NB4 (cell line): ENCODE data around the gene POLRMT.

Experiments
- POLR2A ChIP-seq: IDR thresholded peaks from 2 replicates; pipeline ENCODE4 v1.6.1; 2011; ENCODE audit warnings: mild to moderate bottlenecking; ENCODE audit not compliant: insufficient read length; ENCODE audit errors: extremely low read depth
- TF ChIP-seq, protein P1 (sequence below): IDR thresholded peaks from one replicate; pipeline ENCODE4 v1.5.1; 2012; ENCODE audit warnings: low read depth, low read length
- TF ChIP-seq, protein P2 (sequence below): IDR thresholded peaks from 2 replicates; pipeline ENCODE4 v1.6.1; 2011; ENCODE audit warnings: low read depth, low read length

DNA sequence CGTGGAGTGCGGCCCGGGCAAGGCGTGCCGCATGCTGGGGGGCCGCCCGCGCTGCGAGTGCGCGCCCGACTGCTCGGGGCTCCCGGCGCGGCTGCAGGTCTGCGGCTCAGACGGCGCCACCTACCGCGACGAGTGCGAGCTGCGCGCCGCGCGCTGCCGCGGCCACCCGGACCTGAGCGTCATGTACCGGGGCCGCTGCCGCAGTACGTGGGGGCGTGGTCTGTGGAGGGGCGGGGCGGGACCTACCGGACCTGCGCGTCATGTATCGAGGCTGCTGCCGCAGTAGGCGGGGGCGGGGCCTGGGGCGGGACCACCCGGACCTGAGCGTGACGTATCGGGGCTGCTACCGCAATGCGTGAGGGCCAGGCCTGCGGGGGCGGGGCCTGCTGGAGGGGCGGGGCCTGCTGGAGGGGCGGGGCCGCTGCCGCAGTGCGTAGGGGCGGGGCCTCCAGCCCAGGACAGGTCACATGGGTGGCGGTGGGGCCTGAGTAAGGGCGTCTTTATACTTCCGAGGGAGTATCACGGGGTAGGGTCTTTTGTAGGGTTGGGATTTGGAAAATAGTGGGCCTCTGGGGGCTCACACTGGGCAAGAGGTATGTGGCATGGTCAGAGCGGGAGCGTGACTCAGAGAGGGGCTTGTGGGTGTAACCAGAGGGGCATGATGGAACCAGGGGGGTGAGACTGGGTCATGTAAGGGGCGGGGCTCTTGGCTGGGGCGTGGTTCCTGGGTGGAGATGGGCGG is 47.1 kb upstream of the POLRMT start:
- TF ChIP-seq, protein P1, sequence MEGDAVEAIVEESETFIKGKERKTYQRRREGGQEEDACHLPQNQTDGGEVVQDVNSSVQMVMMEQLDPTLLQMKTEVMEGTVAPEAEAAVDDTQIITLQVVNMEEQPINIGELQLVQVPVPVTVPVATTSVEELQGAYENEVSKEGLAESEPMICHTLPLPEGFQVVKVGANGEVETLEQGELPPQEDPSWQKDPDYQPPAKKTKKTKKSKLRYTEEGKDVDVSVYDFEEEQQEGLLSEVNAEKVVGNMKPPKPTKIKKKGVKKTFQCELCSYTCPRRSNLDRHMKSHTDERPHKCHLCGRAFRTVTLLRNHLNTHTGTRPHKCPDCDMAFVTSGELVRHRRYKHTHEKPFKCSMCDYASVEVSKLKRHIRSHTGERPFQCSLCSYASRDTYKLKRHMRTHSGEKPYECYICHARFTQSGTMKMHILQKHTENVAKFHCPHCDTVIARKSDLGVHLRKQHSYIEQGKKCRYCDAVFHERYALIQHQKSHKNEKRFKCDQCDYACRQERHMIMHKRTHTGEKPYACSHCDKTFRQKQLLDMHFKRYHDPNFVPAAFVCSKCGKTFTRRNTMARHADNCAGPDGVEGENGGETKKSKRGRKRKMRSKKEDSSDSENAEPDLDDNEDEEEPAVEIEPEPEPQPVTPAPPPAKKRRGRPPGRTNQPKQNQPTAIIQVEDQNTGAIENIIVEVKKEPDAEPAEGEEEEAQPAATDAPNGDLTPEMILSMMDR = peak; percentile 17
- TF ChIP-seq POLR2A = peak; percentile 56
- TF ChIP-seq, protein P2, sequence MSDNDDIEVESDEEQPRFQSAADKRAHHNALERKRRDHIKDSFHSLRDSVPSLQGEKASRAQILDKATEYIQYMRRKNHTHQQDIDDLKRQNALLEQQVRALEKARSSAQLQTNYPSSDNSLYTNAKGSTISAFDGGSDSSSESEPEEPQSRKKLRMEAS = peak; percentile 30; the same call in 1 of the 2 replicates
